ENCODE results near the gene EHD3.

EHD3 gene

GRCh38 chr2:31296641-31297287 is 62.8 kb downstream of the EHD3 start:
- Histone ChIP-seq H3K9ac (ENCODE audit: low read length) (no peak overlapping the region), H3K4me2 (ENCODE audit: low read length) (no peak overlapping the region), H3K9me3 (ENCODE audit: low read length) (no peaks in the 10 kb centered on the region), H3K4me3 (ENCODE audit: low read depth, low read length, poor library complexity, severe bottlenecking) (no peak overlapping the region), H3K4me1 (ENCODE audit: insufficient read depth, low read length, severe bottlenecking) (no peaks in the 10 kb centered on the region), H3K9me2 (ENCODE audit: low read depth, low read length) (no peaks in the 10 kb centered on the region), H3K27ac (ENCODE audit: low read depth, low read length, poor library complexity, severe bottlenecking) (no peak overlapping the region), H4K20me1 (ENCODE audit: insufficient read depth, low read length) (no peaks in the 10 kb centered on the region), H2AFZ (ENCODE audit: low read length) (no peak overlapping the region), H3K79me2 (ENCODE audit: insufficient read depth, low read length) (no peaks in the 10 kb centered on the region), H3F3A (ENCODE audit: insufficient read depth, low read length) (no peaks in the 10 kb centered on the region), H3K36me3 (ENCODE audit: insufficient read depth, low read length) (no peaks in the 10 kb centered on the region), H3K27me3 (ENCODE audit: insufficient read depth, low read length) (no peaks in the 10 kb centered on the region)
- TF ChIP-seq EZH2 (IDR thresholded peaks at IDR 0.05; ENCODE audit: borderline replicate concordance, low read length) (no peak), CTCF (IDR thresholded peaks at IDR 0.05; ENCODE audit: low read length) (no peak)

GRCh38 chr2:31297751-31298150 is 63.8 kb downstream of the EHD3 start:
- no peak overlapping the region for H3K4me3 ChIP-seq (ENCODE audit: low read depth, low read length, poor library complexity, severe bottlenecking)
- no peaks in the 10 kb centered on the region for H3K9me2 ChIP-seq (ENCODE audit: low read depth, low read length)
- no peaks in the 10 kb centered on the region for H4K20me1 ChIP-seq (ENCODE audit: insufficient read depth, low read length)
- no peaks in the 10 kb centered on the region for H3K4me1 ChIP-seq (ENCODE audit: insufficient read depth, low read length, severe bottlenecking)
- no peak overlapping the region for H2AFZ ChIP-seq (ENCODE audit: low read length)
- no peaks in the 10 kb centered on the region for H3K9me3 ChIP-seq (ENCODE audit: low read length)
- TF ChIP-seq EZH2 (IDR thresholded peaks at IDR 0.05; ENCODE audit: borderline replicate concordance, low read length) (no peak), CTCF (IDR thresholded peaks at IDR 0.05; ENCODE audit: low read length) (no peak)
- H3K79me2 ChIP-seq (ENCODE audit: insufficient read depth, low read length) = no peaks in the 10 kb centered on the region
- H3K36me3 ChIP-seq (ENCODE audit: insufficient read depth, low read length) = no peaks in the 10 kb centered on the region
- no peak overlapping the region for H3K9ac ChIP-seq (ENCODE audit: low read length)
- no peak overlapping the region for H3K4me2 ChIP-seq (ENCODE audit: low read length)
- no peak overlapping the region for H3K27ac ChIP-seq (ENCODE audit: low read depth, low read length, poor library complexity, severe bottlenecking)
- H3F3A ChIP-seq (ENCODE audit: insufficient read depth, low read length) = no peaks in the 10 kb centered on the region
- no peaks in the 10 kb centered on the region for H3K27me3 ChIP-seq (ENCODE audit: insufficient read depth, low read length)

DNA sequence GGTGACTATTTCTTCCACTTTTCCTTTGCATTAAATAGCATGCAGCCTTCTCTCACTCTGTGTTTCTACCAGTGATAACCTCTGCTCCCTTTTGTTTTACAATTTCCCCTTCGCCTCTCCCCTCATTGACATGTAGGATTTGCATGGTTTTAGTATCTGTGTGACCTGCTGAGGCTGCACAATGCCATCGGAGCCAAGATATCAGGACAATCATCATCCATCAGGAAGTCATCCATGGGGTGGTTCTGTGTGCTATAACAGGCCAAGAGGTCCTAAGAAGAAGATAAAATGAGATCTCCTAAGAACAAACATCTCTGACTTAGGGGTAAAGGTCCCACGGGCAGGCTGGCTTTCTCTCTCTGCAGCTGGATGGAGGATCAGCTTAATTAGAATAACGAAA is 65.6 kb downstream of the EHD3 start:
- H3K9me2 ChIP-seq (ENCODE audit: low read depth, low read length) = no peaks in the 10 kb centered on the region
- H3K27ac ChIP-seq (ENCODE audit: low read depth, low read length, poor library complexity, severe bottlenecking) = no peak overlapping the region
- no peaks in the 10 kb centered on the region for H3K36me3 ChIP-seq (ENCODE audit: insufficient read depth, low read length)
- H3K4me3 ChIP-seq (ENCODE audit: low read depth, low read length, poor library complexity, severe bottlenecking) = no peak overlapping the region
- H3K27me3 ChIP-seq (ENCODE audit: insufficient read depth, low read length) = no peaks in the 10 kb centered on the region
- H2AFZ ChIP-seq (ENCODE audit: low read length) = no peak overlapping the region
- H4K20me1 ChIP-seq (ENCODE audit: insufficient read depth, low read length) = no peaks in the 10 kb centered on the region
- H3F3A ChIP-seq (ENCODE audit: insufficient read depth, low read length) = no peaks in the 10 kb centered on the region
- H3K9me3 ChIP-seq (ENCODE audit: low read length) = no peaks in the 10 kb centered on the region
- H3K79me2 ChIP-seq (ENCODE audit: insufficient read depth, low read length) = no peaks in the 10 kb centered on the region
- no peak overlapping the region for H3K9ac ChIP-seq (ENCODE audit: low read length)
- no peaks in the 10 kb centered on the region for H3K4me1 ChIP-seq (ENCODE audit: insufficient read depth, low read length, severe bottlenecking)
- H3K4me2 ChIP-seq (ENCODE audit: low read length) = no peak overlapping the region
- TF ChIP-seq CTCF (IDR thresholded peaks at IDR 0.05; ENCODE audit: low read length) (no peak), EZH2 (IDR thresholded peaks at IDR 0.05; ENCODE audit: borderline replicate concordance, low read length) (no peak)

Data from OCI-LY1 (cell line).